Left lung (tissue), 10 donors: ENCODE results near the gene FGFR4. TPM values are rescaled to one million over a fixed set of nuclear protein-coding genes. Genes with fewer than 3 reads are reported as not detected.
A peak's percentile ranks its signal among the peaks of the same experiment; 100 is the strongest.

Experiments
- ATAC-seq: fragments of 200-7000 bp; cut with Tn5 transposase; one replicate; pipeline ENCODE4 v1.9.1; 2020; ENCODE audit warnings: moderate library complexity
- DNase-seq, 4 donors: peaks; one replicate each; pipeline ENCODE4 v3.0.0-alpha.2; 2013 to 2020
- H3K27ac ChIP-seq, 2 donors: fragments of 200-600 bp; sonication (generic) in 1 of 2; one replicate each; pipeline versions ENCODE4 v1.5.0 to v1.8.0; 2020 to 2021
- H3K27me3 ChIP-seq, 2 donors: fragments of 200-600 bp; sonication (generic) in 1 of 2; one replicate each; pipeline versions ENCODE4 v1.5.0 to v1.8.0; 2020 to 2021
- H3K36me3 ChIP-seq, 2 donors: fragments of 200-600 bp; sonication (generic) in 1 of 2; one replicate each; pipeline versions ENCODE4 v1.5.0 to v1.8.0; 2020 to 2021
- H3K4me1 ChIP-seq, 2 donors: fragments of 200-600 bp; one replicate each; pipeline ENCODE4 v1.8.0; 2021
- H3K4me3 ChIP-seq, 2 donors: fragments of 200-600 bp; sonication (generic) in 1 of 2; one replicate each; pipeline versions ENCODE4 v1.5.0 to v1.8.0; 2020 to 2021; ENCODE audit warnings: mild to moderate bottlenecking in 1 of 2
- H3K9me3 ChIP-seq, 2 donors: fragments of 200-600 bp; sonication (generic) in 1 of 2; one replicate each; pipeline versions ENCODE4 v1.5.0 to v1.8.0; 2020 to 2021
- intact Hi-C, 2 donors: fragments of 100-400 bp; cut with DNase I; formaldehyde crosslinking; loops; one replicate each; pipeline versions ENCODE4 v1.11.2 to v1.14.2; 2022
- polyA plus RNA-seq, 6 donors: library from polyadenylated mRNA; unstranded; fragments of 120-200 nt; gene quantifications; one replicate each; pipeline ENCODE4 v1.2.1, GENCODE V29; 2013; ENCODE audit not compliant: insufficient read length in 6 of 6
- total RNA-seq, 2 donors: library from RNA; stranded (reverse); fragmentation: NEBNext Ultra II Directional; extraction: Animal tissue kit (Norgen Biotek cat#: 25700); gene quantifications; one replicate each; pipeline ENCODE4 v1.2.1, GENCODE V29; 2021
- TF ChIP-seq, protein P1 (sequence below), 2 donors: fragments of 200-600 bp; sonication (generic) in 1 of 2; IDR thresholded peaks; one replicate each; pipeline versions ENCODE4 v1.5.0 to v1.8.0; 2021; ENCODE audit warnings: antibody characterized with exemption in 2 of 2
- donor health status: DM: no; HTN: yes; CAD: no.
- donor health status: DM: no; HTN: no; CAD: no.

Gene FGFR4
- total and polyA plus RNA-seq, 8 donors = 14.8 to 325 (median 198) TPM

DNA sequence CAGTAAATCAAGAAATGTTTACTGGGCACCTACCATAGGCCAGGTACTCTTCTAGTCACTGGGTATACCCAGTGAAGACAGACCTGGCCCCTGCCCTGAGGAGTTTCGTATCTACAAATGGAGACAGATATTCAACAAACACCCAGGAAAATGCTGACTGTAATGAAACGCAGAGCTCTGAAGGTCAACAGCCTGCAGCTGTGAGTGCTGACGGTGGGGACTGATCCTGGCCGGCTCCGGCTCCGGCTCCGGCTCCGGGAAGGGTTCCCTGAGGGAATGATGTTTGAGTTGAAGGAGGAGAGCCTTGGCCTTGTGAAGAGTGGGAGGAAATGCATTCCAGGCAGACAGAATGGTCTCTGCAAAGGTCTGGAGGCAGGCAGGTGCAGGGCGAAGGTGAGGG, 23.1 kb downstream of the FGFR4 start:
- H3K36me3 ChIP-seq = no peaks in the 10 kb centered on the region
- H3K27me3 ChIP-seq = peaks cover 0 to 9% of the 10 kb centered on the region in 2 donors
- ATAC-seq (no peak), DNase-seq (peak in 1 of 4 donors; percentile 62)
- intact Hi-C loops = no loop called here
- H3K9me3 ChIP-seq = no peaks in the 10 kb centered on the region
- H3K4me3 ChIP-seq = no peak overlapping the region
- H3K27ac ChIP-seq = no peak overlapping the region
- TF ChIP-seq, protein P1, sequence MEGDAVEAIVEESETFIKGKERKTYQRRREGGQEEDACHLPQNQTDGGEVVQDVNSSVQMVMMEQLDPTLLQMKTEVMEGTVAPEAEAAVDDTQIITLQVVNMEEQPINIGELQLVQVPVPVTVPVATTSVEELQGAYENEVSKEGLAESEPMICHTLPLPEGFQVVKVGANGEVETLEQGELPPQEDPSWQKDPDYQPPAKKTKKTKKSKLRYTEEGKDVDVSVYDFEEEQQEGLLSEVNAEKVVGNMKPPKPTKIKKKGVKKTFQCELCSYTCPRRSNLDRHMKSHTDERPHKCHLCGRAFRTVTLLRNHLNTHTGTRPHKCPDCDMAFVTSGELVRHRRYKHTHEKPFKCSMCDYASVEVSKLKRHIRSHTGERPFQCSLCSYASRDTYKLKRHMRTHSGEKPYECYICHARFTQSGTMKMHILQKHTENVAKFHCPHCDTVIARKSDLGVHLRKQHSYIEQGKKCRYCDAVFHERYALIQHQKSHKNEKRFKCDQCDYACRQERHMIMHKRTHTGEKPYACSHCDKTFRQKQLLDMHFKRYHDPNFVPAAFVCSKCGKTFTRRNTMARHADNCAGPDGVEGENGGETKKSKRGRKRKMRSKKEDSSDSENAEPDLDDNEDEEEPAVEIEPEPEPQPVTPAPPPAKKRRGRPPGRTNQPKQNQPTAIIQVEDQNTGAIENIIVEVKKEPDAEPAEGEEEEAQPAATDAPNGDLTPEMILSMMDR (IDR thresholded peaks at IDR 0.05) = no peak
- H3K4me1 ChIP-seq = peaks cover 6 to 10% of the 10 kb centered on the region in 2 donors

DNA sequence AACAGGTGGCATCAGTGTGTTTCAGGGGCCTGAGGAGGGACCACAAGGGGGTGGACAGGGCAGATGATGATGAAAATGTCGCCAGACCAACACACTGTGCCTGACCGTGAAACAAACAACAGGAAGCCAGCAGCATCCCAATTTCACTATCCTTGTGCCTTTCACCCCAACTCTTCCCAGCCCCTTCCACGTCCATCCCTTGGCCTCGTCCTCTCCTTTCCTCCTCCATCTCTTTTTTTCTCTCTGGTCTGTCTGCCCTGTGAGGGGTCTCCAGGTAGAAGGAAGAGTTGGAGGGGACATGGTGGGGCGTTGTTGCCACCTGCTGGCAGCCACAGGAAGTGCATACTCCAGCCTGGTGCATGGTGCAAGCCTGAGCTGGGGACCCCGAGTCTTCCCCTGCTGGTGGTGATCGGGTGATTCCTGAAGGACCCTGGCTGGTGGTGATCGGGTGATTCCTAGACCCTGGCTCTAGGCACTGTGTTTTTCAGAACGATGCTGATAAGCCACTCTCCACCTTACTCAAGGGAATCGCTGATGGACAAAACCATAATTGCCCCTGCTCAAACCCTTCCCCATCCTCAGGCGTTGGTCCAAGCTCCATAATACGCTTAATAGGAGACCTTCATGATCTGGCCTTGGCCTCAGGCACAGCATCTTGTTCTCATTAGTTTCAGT, 25.1 kb downstream of the FGFR4 start:
- no peaks in the 10 kb centered on the region for H3K36me3 ChIP-seq
- TF ChIP-seq, protein P1 (IDR thresholded peaks at IDR 0.05) = peak; percentile 89 to 90
- H3K4me3 ChIP-seq = no peak overlapping the region
- no peaks in the 10 kb centered on the region for H3K9me3 ChIP-seq
- H3K27me3 ChIP-seq = no peaks in the 10 kb centered on the region
- DNase-seq (peak in 3 of 4 donors; percentile 44 to 85 (median 66)), ATAC-seq (peak; percentile 51)
- peaks cover 6 to 20% of the 10 kb centered on the region in 2 donors for H3K4me1 ChIP-seq
- intact Hi-C loops = no loop called here
- no peak overlapping the region for H3K27ac ChIP-seq

DNA sequence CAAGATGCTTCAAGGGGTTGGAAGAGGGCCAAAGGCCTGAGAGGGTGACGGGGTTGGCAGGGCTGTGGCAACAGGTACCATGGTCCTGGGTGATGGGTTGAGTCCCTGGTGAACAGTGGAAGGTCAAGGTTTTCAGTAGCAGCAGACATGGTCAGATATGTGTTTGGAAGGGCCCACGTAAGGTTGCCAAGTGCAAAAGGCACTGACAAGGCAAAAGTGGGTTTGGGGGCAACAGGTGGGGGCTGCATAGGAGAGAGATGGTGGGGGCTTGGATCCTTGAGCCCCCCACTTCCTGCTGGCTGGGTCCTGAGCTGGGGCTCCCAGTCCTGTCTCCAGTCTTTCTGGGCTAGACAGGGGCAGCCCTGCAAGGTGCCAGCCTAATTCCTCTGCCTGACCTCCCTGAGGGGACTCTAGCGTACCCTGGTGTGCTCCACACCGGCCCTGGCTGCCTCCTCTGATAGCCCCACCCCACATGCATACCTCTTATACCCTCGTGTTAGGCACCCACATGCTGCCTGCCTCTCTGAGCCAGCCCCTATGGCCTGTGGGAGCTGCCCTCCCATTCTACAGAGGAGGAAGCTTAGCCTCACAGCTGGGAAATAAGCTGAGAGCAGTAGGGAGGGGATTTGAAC, 26.0 kb downstream of the FGFR4 start:
- ATAC-seq = no peak
- TF ChIP-seq, protein P1 (IDR thresholded peaks at IDR 0.05) = no peak
- H3K27me3 ChIP-seq = no peaks in the 10 kb centered on the region
- peak in 1 of 4 donors; percentile 23 for DNase-seq
- intact Hi-C loops = no loop called here
- H3K9me3 ChIP-seq = no peaks in the 10 kb centered on the region
- H3K4me1 ChIP-seq = peaks cover 6 to 24% of the 10 kb centered on the region in 2 donors
- H3K36me3 ChIP-seq = no peaks in the 10 kb centered on the region
- no peak overlapping the region for H3K4me3 ChIP-seq
- no peak overlapping the region for H3K27ac ChIP-seq

DNA sequence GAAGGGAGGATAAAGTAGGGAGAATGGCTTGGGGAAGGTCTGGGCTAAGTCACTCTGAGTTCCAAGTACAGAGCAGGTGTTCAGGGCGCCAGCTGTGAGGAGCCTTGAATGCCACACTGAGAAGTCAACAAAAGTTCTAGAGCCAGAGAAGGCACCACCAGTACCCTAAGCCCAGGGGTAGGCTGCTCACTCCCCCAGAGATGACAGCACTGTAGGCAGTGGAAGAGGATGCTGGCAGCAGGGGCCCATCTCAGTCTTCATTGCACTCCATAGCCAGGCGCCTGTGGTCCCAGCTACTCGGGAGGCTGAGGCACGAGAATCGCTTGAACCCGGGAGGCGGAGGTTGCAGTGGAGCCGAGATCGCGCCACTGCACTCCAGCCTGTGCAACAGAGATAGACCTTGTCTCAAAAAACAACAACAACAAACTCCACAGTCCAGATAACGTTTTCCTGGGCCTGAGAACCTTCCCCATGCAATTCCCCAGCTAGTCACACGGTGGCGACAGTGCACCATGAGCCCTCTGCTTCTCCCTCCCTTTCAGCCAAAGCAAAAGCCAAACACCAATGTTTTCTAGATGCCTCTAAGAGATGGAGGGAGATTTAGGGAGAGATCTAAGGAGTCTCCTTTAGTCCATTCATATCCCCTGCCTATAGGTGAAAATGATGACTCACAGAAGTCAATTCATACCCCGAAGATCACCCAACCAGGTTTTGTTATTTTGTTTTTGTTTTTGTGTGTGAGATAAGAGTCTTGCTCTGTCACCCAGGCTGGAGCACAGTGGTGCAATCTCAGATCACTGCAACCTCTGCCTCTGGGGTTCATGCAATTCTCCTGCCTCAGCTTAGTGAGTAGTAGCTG, 27.1 kb downstream of the FGFR4 start:
- DNase-seq = peak; percentile 70 to 90 (median 78)
- H3K9me3 ChIP-seq = no peaks in the 10 kb centered on the region
- intact Hi-C loops = no loop called here
- peak overlapping the region; percentile 54 to 75 for H3K27ac ChIP-seq
- peak; percentile 88 for ATAC-seq
- no peaks in the 10 kb centered on the region for H3K27me3 ChIP-seq
- no peaks in the 10 kb centered on the region for H3K36me3 ChIP-seq
- peak overlapping the region in 1 of 2 donors; percentile 16 for H3K4me3 ChIP-seq
- H3K4me1 ChIP-seq = peaks cover 6 to 24% of the 10 kb centered on the region in 2 donors
- TF ChIP-seq, protein P1 (IDR thresholded peaks at IDR 0.05) = peak; percentile 97 to 99
